Germinal center (tissue), 1 donor: Measurements from ENCODE around the gene PACRG.

ENCODE experiments used
- DNase-seq: peaks from one replicate; pipeline ENCODE4 v3.0.0; 2012; ENCODE audit warnings: mixed read lengths, low spot score

Gene PACRG

GRCh38 chr6:163287626-163288025, 559.9 kb downstream of the PACRG start:
- no peak for DNase-seq

GRCh38 chr6:163288066-163288465, 560.3 kb downstream of the PACRG start:
- no peak for DNase-seq

- no peak for DNase-seq
Measured at GRCh38 chr6:163288915-163289314, 561.1 kb downstream of the PACRG start.

GRCh38 chr6:163289447-163289846, 561.7 kb downstream of the PACRG start:
- no peak for DNase-seq

- no peak for DNase-seq
Measured at GRCh38 chr6:163290545-163291274, 562.9 kb downstream of the PACRG start.

GRCh38 chr6:163291622-163292021, 563.8 kb downstream of the PACRG start:
- no peak for DNase-seq

- DNase-seq = no peak
Measured at GRCh38 chr6:163293286-163293685, 565.5 kb downstream of the PACRG start.

GRCh38 chr6:163294734-163295133, 567.0 kb downstream of the PACRG start:
- no peak for DNase-seq

GRCh38 chr6:163296835-163297519, 569.2 kb downstream of the PACRG start:
- DNase-seq = no peak

- DNase-seq = no peak
Measured at GRCh38 chr6:163298079-163298830, 570.5 kb downstream of the PACRG start.

- DNase-seq = no peak
Measured at GRCh38 chr6:163300838-163301237, 573.1 kb downstream of the PACRG start.

- no peak for DNase-seq
Measured at GRCh38 chr6:163301726-163302635, 574.2 kb downstream of the PACRG start.

GRCh38 chr6:163302747-163303146, 575.0 kb downstream of the PACRG start:
- no peak for DNase-seq

GRCh38 chr6:163306000-163306399, 578.2 kb downstream of the PACRG start:
- DNase-seq = no peak

GRCh38 chr6:163308629-163309440, 581.1 kb downstream of the PACRG start:
- no peak for DNase-seq

- DNase-seq = no peak
Measured at GRCh38 chr6:163309491-163310026, 581.8 kb downstream of the PACRG start.

GRCh38 chr6:163310096-163310972, 582.6 kb downstream of the PACRG start:
- DNase-seq = no peak

- DNase-seq = no peak
Measured at GRCh38 chr6:163310973-163311383, 583.2 kb downstream of the PACRG start.

- DNase-seq = no peak
Measured at GRCh38 chr6:163311830-163312229, 584.1 kb downstream of the PACRG start.

- no peak for DNase-seq
Measured at GRCh38 chr6:163313566-163313965, 585.8 kb downstream of the PACRG start.
